Body of pancreas (tissue), 4 donors: ENCODE measurements around the gene LIN52. TPM values are rescaled to one million over a fixed set of nuclear protein-coding genes. Genes with fewer than 3 reads are reported as not detected.
"Not testable (repeated sequence)": the region's sequence is repeated elsewhere in the genome, so short reads cannot be mapped to it uniquely, and the experiment has no call there.

Experiments
- ATAC-seq: fragments of 150-250 bp; one replicate; pipeline ENCODE4 v1.9.1; 2016
- DNase-seq, 4 donors: peaks; one replicate each; pipeline ENCODE4 v3.0.0-alpha.2; 2019
- H3K27ac ChIP-seq, 4 donors: fragments of 200-600 bp; sonication (generic); 1 replicate in 3 of 4; 2 replicates in 1 of 4; pipeline versions ENCODE4 v1.5.1 to v1.6.1; 2016 to 2019; ENCODE audit warnings: mild to moderate bottlenecking in 1 of 4, mixed read lengths in 1 of 4, moderate library complexity in 1 of 4
- H3K27me3 ChIP-seq, 2 donors: fragments of 200-600 bp; sonication (generic); one replicate each; pipeline ENCODE4 v1.6.0; 2016; ENCODE audit warnings: mild to moderate bottlenecking in 1 of 2
- H3K36me3 ChIP-seq, 2 donors: fragments of 200-600 bp; sonication (generic); replicated peaks in 1 of 2; 2 replicates each; pipeline ENCODE4 v1.5.1; 2016; ENCODE audit warnings: low read depth in 2 of 2; ENCODE audit not compliant: insufficient read depth in 1 of 2
- H3K4me1 ChIP-seq: fragments of 200-600 bp; sonication (generic); one replicate; pipeline ENCODE4 v1.6.0; 2016
- H3K4me3 ChIP-seq, 2 donors: fragments of 200-600 bp; sonication (generic); 1 replicate in 1 of 2; 2 replicates in 1 of 2; pipeline ENCODE4 v1.5.1; 2016 to 2019
- H3K9me3 ChIP-seq, 3 donors: fragments of 200-600 bp; sonication (generic); 1 replicate in 2 of 3; 2 replicates in 1 of 3; pipeline ENCODE4 v1.5.1; 2016
- POLR2A ChIP-seq, 3 donors: fragments of 450-650 bp; IDR thresholded peaks; one replicate each; pipeline ENCODE4 v1.6.1; 2016; ENCODE audit warnings: antibody characterized with exemption in 3 of 3, mild to moderate bottlenecking in 2 of 3
- WGBS, 2 donors: methylation state at CpG; one replicate each; pipeline ENCODE4 v1.1.5; 2017; 5-methylcytosine and 5-hydroxymethylcytosine counted together
- intact Hi-C: fragments of 100-400 bp; cut with DNase I; formaldehyde crosslinking; loops from one replicate; pipeline ENCODE4 v1.15.1; 2023
- total RNA-seq, 2 donors: library from RNA; depleted of rRNA; stranded (reverse); fragments of >200 nt; gene quantifications; one replicate each; pipeline ENCODE4 v1.1.0, GENCODE V29; 2016
- TF ChIP-seq, protein P1 (sequence below), 7 experiments: fragments of 450-650 bp in 4 of 7; fragments of 200-600 bp in 3 of 7; sonication (generic) in 3 of 7; IDR thresholded peaks; one replicate each; pipeline ENCODE4 v1.5.1; 2016 to 2019; ENCODE audit warnings: antibody characterized with exemption in 7 of 7

The LIN52 gene
- total RNA-seq, 2 donors from 2014 or later: 3.9 to 4.6 TPM

DNA sequence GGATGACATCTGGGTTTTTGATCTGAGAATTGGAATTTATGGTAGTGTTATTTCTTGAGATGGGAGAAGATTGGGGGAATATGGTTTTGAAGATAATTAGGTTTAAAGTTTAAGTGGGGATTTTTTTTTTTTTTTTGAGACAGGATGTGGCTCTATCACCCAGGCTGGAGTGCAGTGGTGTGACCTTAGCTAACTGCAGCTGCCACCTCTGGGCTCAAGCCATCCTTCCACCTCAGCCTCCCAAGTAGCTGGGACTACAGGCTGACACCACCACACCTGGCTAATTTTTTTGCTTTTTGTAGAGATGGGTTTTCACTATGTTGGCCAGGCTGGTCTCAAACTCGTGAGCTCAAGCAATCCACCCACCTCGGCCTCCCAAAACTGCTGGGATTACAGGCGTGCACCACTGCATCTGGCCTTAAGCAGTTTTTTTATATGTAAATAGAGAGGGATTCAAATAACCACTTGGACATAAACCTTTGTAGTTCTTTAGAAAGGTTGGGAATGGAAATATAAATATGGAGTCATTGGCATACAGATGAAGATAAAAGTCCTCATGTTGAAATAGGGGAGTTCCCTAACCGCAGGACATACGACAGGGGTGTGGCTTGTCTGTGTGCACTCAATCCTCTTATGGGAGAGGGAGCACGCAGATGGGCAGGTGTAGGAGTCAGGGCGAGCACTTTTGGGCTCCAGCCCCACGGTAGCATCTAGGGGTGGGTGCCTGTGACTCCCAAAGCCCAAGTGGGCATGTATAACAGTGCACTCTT lies 4.7 kb downstream of the LIN52 start:
- WGBS, 2 donors: 83 to 89% methylated on average over 8 of the region's 8 CpGs
- H3K4me1 ChIP-seq: peaks cover 13% of the 10 kb centered on the region
- DNase-seq (no peak), ATAC-seq (no peak)
- no peaks in the 10 kb centered on the region for H3K27me3 ChIP-seq
- no peak overlapping the region for H3K4me3 ChIP-seq
- H3K36me3 ChIP-seq: peaks cover 0 to 1% of the 10 kb centered on the region in 2 donors
- H3K27ac ChIP-seq: no peak overlapping the region
- no peaks in the 10 kb centered on the region for H3K9me3 ChIP-seq
- intact Hi-C loops: no loop called here
- no peak for TF ChIP-seq POLR2A (IDR thresholded peaks at IDR 0.05)
- TF ChIP-seq, protein P1, sequence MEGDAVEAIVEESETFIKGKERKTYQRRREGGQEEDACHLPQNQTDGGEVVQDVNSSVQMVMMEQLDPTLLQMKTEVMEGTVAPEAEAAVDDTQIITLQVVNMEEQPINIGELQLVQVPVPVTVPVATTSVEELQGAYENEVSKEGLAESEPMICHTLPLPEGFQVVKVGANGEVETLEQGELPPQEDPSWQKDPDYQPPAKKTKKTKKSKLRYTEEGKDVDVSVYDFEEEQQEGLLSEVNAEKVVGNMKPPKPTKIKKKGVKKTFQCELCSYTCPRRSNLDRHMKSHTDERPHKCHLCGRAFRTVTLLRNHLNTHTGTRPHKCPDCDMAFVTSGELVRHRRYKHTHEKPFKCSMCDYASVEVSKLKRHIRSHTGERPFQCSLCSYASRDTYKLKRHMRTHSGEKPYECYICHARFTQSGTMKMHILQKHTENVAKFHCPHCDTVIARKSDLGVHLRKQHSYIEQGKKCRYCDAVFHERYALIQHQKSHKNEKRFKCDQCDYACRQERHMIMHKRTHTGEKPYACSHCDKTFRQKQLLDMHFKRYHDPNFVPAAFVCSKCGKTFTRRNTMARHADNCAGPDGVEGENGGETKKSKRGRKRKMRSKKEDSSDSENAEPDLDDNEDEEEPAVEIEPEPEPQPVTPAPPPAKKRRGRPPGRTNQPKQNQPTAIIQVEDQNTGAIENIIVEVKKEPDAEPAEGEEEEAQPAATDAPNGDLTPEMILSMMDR (IDR thresholded peaks at IDR 0.05): no peak

DNA sequence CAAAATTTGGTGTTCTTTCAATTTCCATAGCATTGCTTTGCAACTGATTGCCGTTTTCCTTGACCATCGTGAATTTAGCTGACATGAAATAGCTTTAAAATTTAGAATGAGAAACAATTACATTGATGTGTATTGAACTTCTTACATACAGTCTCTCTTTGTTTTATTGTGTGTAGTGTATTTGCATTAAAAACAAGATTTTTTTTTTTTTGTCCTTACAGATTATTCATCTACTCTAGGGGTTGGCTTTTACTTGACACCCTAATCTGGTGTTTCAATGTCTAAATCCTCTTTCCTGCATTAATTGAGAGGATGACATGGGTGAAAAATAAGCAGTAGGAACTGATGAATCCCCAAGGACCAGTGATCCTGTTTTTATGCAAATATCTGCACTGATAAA lies 20.6 kb downstream of the LIN52 start:
- intact Hi-C loops: no loop called here
- H3K27ac ChIP-seq: no peak overlapping the region
- WGBS, 2 donors: 87 to 97% methylated on average over 2 of the region's 2 CpGs
- H3K27me3 ChIP-seq: no peaks in the 10 kb centered on the region
- no peaks in the 10 kb centered on the region for H3K9me3 ChIP-seq
- H3K4me3 ChIP-seq: no peak overlapping the region
- no peak for ATAC-seq
- peaks cover 0 to 2% of the 10 kb centered on the region in 2 donors for H3K36me3 ChIP-seq
- TF ChIP-seq POLR2A (IDR thresholded peaks at IDR 0.05): no peak
- TF ChIP-seq, protein P1 (IDR thresholded peaks at IDR 0.05): no peak
- H3K4me1 ChIP-seq: no peaks in the 10 kb centered on the region
- DNase-seq: no peak

DNA sequence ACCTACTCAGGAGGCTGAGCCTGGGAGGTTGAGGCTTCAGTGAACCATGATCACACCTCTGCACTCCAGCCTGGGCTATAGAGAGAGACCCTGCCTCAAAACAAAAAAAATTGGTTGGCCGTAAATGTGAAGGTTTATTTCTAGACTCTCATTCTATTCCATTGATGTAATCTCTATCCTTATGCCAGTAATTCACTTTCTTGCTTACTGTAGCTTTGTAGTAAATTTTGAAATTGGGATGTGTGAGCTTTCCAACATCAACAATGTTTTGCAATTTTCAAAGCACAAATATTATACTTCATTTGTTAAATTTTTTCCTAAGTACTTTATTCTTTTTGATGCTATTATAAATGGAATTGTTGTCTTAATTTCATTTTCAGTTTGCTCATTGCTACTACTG lies 24.6 kb downstream of the LIN52 start:
- H3K4me1 ChIP-seq: no peaks in the 10 kb centered on the region
- ATAC-seq: no peak
- no peak overlapping the region for H3K27ac ChIP-seq
- no peaks in the 10 kb centered on the region for H3K36me3 ChIP-seq
- 93 to 100% methylated on average over 1 of the region's 1 CpG for WGBS, 2 donors
- H3K4me3 ChIP-seq: no peak overlapping the region
- no peak for DNase-seq
- intact Hi-C loops: no loop called here
- no peaks in the 10 kb centered on the region for H3K9me3 ChIP-seq
- no peaks in the 10 kb centered on the region for H3K27me3 ChIP-seq
- TF ChIP-seq POLR2A (IDR thresholded peaks at IDR 0.05): no peak
- TF ChIP-seq, protein P1 (IDR thresholded peaks at IDR 0.05): no peak

DNA sequence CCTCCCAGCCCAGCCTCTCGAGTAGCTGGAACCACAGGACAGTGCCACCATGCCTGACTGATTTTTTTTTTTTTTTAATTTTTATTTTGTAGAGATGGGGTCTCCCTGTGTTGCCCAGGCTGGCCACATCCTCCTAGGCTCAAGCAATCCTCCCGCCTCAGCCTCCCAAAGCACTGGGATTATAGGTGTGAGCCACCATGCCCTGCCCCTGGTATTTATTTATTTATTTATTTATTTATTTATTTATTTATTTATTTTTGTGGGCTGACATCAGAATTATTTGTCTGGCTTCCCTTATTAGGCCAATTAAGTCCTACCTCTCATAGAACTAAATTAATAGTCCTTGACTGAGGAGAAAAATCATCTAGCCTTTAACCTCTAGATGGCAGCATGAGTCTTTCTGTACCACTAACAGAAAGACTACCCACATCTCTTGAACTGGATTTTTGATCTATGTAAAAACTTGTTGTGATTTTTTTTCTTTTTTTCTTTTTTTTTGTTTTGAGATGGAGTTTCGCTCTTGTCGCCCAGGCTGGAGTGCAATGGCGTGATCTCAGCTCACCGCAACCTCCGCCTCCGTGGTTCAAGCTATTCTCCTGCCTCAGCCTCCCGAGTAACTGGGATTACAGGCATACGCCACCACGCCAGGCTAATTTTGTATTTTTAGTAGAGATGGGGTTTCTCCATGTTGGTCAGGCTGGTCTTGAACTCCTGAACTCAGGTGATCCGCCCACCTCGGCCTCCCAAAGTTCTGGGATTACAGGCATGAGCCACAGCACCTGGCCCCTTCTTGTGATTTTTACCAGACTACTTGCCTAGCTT lies 26.9 kb downstream of the LIN52 start:
- not testable (repeated sequence) for ATAC-seq, H3K9me3 ChIP-seq, H3K4me3 ChIP-seq, H3K27ac ChIP-seq, DNase-seq, H3K4me1 ChIP-seq, H3K27me3 ChIP-seq, H3K36me3 ChIP-seq
- TF ChIP-seq, protein P1 (IDR thresholded peaks at IDR 0.05): peak in 6 of 7 experiments; percentile 43 to 69 (median 65)
- WGBS, 2 donors: 83 to 93% methylated on average over 13 of the region's 13 CpGs
- intact Hi-C loops: loop anchor here (5.0 kb wide), 1 partner anchor 141 kb away; no protein-coding TSS in a partner anchor

DNA sequence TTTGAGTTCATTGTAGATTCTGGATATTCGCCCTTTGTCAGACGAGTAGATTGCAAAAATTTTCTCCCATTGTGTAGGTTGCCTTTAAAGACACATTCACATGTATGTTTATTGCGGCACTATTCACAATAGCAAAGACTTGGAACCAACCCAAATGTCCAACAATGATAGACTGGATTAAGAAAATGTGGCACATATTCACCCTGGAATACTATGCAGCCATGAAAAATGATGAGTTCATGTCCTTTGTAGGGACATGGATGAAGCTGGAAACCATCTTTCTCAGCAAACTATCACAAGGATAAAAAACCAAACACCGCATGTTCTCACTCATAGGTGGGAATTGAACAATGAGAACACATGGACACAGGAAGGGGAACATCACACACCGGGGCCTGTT lies 40.7 kb downstream of the LIN52 start:
- 75 to 94% methylated on average over 4 of the region's 5 CpGs for WGBS, 2 donors
- H3K4me3 ChIP-seq, H3K9me3 ChIP-seq, H3K4me1 ChIP-seq, intact Hi-C loops, H3K27ac ChIP-seq, H3K27me3 ChIP-seq, ATAC-seq, H3K36me3 ChIP-seq, DNase-seq: not testable (repeated sequence)
